Measurements from ENCODE around the gene CACNA2D2.

Gene CACNA2D2

GRCh38 chr3:50493623-50494022 is 9.8 kb downstream of the CACNA2D2 start:
- DNase-seq, result no peak

- no peak for DNase-seq
Measured at GRCh38 chr3:50493086-50493485, 10.3 kb downstream of the CACNA2D2 start.

DNA sequence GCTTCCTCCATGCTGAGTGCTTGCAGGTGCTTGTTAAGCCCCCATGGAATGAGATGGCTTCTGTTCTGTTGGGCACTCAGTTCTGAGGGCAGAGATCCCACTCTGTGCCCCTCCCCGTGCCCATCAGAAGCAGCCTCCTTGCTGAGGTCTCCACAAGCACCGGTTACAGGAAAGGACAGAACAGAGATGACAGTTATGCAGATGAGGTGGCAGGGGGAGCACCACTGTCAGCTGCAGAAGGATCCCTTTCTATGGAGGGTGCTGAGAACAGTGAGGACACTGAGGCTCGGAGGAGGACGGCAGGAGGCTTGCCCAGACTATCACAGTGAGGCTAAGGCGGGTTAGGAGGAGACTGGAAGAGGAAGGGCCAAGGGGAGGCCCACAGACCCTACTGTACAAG is 12.4 kb downstream of the CACNA2D2 start:
- no peak for DNase-seq

GRCh38 chr3:50490424-50490823 is 13.0 kb downstream of the CACNA2D2 start:
- no peak for DNase-seq

DNA sequence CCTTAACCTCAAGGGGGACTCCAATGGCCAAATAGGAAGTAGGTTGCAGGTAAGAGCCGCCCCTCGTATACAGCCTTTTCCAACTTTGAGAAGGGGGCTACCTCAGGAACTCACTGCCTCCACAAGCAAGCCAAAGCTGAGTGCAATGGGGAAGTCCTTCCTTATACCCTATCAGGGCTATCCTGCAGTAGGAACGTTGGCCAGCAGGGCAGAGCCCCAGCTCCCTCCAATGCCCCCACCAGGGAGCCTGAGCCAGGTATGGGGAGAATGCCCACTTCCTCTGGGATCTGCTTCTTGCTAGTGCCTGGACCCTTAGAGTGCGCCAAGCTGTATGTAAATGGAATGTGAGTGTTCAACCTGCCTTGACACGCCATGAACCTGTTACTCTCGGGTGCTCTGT is 16.3 kb downstream of the CACNA2D2 start:
- DNase-seq, result no peak

- no peak for DNase-seq
Measured at GRCh38 chr3:50486219-50486888, 17.1 kb downstream of the CACNA2D2 start.

DNA sequence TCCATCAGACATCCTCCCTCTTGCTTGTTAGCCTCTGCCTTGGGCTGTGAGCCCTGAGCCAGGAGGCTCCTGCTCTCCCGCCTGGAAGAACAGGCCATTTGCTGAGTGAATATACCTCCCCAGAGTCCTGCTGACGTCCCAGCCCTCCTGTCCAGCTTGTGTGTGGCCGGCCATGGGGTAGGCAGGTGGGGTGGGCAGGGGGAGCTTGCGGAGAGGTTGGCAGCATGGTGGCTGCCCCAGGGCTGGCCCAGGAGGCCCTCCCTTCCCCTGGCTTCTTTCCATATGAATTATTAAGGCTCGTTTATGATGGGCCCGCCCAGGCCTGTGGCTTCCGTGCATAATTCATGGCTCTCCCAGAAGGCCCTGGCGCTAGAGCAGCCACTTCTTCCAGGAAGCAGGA is 18.7 kb downstream of the CACNA2D2 start:
- DNase-seq, result no peak

DNA sequence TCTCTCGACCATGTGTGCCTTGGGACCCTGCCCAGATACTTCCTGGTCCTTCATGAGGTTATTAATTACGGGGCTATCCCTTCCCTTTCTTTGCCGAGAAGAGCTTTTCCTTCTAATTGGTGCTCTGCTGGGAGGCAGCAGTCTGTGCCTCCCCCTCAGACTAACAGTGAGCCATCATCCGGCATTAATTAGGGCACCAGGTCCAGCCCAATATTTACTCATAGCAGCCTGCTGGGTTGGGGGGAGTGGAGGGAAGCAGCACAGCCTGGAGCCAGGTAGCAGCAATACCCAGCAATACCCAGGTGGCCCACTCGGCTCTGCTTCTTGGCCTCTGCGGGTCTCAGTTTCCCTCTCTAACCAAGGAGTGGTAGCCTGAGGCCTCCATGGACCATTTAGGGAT is 20.1 kb downstream of the CACNA2D2 start:
- DNase-seq, result no peak

GRCh38 chr3:50481992-50482391 is 21.4 kb downstream of the CACNA2D2 start:
- DNase-seq, result no peak

DNA sequence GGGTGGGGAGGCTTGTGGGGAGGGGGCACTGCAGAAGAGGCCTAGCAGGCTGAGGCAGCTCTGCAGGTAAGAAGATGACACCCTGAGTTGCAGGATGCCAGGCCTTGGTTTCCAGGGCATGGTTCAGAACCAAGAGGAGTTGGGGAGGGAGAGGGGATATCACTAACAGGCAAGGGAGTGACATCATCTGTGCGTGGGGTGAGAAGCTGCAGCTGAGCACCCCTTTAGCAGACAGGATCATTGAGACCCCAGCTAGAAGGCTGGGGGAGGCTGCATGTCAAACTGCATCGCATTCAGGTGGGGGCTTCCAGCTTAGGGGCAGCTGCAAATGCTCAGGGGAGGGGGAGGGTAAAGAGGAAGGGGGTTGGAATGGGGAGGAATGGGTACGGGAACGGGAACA is 23.0 kb downstream of the CACNA2D2 start:
- no peak for DNase-seq

DNA sequence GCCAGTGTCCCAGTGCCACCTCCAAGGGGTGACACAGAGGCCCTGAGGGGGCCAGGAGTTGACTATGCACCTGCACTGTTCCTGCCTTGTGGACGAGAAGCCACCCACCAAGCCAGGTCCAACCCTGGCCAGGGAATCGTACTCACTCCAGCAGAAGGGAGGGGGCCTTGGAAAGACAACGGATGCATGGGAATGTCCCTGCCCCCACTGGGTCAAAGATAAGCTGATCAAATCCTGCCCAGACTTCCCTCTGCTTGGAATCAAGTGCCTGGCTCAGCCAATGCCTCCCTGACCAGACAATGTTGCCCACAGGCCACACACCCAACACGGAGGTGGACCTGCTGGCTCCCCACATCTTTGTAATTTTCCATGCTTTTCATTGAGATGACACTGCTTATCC is 23.9 kb downstream of the CACNA2D2 start:
- DNase-seq, result no peak

DNA sequence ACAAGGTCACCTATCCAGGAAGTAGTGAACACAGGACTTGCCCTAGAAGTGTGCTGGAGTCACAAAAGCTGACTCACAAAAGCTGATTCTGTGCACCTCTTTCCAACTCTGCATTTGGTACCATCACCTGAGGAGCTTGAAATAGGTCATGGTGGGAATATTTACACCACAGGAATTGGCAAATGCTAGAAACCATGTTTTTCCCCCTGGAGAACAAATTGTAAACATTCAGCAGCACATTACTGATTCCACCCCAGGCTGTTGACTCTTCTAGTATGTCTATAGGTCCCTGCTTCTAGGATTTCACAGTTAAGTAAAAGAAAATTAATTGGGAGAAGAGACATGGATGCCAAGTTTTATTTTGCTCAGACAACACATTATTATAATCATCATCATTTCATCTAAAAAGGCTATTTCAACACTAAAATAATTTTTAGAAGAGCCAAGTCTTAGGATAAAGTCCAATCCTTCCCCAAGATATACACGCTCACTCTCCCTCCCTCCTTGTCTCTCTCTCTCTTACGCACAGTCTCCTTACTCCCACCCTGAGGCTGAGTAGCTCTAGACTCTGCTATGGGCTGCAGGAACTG is 24.7 kb downstream of the CACNA2D2 start:
- no peak for DNase-seq

DNA sequence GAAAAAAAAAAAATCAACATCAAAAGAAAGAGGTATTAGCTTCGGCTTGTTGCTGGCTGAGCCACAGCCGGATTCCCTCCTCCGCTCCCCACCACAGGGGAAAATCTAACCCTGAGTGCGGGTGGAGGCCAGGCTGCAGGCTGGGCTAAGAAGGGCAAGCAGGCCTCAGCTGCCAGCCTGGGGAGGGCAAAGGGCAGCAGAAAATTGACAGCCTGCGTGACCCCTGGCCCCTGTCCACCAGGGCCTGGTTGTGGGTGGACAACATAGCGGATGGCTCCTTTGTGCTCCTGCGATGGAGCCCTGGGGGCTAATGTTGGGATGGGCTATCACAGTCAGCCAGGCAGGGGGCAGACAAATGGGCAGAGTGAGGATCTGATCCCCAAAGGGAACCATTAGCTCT is 25.4 kb downstream of the CACNA2D2 start:
- DNase-seq, result no peak

GRCh38 chr3:50475348-50475747 is 28.1 kb downstream of the CACNA2D2 start:
- DNase-seq, result no peak

GRCh38 chr3:50474717-50475116 is 28.7 kb downstream of the CACNA2D2 start:
- DNase-seq, result no peak

DNA sequence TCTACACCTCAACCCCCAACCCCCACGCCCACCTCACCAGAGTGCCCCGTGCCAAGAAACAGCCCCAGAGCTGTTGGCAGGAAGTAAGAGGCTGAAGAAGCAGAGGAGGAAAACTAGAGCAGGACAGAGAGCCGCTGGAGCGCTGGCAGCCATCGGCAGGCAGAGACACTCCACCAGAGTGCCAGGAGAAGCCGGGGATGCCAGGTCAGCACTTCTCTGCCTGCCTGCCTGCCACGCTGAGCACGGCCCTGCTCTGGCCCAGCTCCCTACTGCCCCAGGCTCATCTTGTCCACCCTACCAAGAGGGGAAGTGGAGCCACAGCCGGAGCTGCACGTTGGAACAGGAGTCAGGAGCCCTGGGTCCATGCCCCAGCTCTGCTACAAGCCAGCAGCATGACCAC is 29.7 kb downstream of the CACNA2D2 start:
- DNase-seq, result no peak

GRCh38 chr3:50472958-50473357 is 30.5 kb downstream of the CACNA2D2 start:
- no peak for DNase-seq

DNA sequence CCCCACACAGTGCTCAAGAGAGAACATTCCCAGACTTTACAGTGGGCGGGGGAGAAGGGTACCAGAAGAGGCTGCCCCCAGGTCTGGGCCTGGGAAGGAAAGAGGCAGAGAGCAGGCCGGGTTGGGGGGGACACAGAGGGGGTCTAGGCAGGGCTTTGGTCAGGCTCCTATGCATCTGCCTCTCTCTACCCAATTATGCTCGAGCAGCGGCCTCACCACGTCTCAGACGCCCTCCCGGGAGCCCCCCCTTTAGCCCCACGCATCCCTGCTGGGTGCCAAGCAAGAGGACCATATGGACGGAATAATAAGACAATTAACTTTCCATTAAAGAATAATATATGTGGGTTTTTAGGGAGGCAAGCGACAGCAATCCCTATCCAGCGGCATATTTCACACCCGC is 32.8 kb downstream of the CACNA2D2 start:
- no peak for DNase-seq

GRCh38 chr3:50467919-50468318 is 35.5 kb downstream of the CACNA2D2 start:
- DNase-seq, result no peak

- DNase-seq, result no peak
Measured at GRCh38 chr3:50466177-50466576, 37.3 kb downstream of the CACNA2D2 start.

GRCh38 chr3:50464569-50464968 is 38.9 kb downstream of the CACNA2D2 start:
- no peak for DNase-seq

DNA sequence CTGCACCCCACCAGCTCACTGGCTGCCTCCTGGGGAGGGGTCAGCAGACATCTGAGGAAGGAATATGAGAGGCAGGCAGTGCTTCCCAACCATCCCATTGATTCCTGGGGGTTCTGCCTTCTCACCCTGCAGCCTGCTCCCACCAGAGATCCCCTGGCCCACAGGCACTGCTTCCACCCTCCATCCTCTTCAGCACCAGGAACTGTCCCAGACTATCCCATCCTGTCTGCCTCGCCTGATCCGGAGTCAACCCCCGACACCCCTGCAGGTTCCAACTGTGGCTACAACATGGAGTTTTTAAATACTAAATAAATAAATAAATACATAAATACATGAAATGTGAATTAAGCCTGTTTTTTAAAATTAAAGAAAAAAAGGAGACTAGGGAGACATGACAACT is 43.6 kb downstream of the CACNA2D2 start:
- no peak for DNase-seq

GRCh38 chr3:50457988-50458387 is 45.4 kb downstream of the CACNA2D2 start:
- no peak for DNase-seq

DNA sequence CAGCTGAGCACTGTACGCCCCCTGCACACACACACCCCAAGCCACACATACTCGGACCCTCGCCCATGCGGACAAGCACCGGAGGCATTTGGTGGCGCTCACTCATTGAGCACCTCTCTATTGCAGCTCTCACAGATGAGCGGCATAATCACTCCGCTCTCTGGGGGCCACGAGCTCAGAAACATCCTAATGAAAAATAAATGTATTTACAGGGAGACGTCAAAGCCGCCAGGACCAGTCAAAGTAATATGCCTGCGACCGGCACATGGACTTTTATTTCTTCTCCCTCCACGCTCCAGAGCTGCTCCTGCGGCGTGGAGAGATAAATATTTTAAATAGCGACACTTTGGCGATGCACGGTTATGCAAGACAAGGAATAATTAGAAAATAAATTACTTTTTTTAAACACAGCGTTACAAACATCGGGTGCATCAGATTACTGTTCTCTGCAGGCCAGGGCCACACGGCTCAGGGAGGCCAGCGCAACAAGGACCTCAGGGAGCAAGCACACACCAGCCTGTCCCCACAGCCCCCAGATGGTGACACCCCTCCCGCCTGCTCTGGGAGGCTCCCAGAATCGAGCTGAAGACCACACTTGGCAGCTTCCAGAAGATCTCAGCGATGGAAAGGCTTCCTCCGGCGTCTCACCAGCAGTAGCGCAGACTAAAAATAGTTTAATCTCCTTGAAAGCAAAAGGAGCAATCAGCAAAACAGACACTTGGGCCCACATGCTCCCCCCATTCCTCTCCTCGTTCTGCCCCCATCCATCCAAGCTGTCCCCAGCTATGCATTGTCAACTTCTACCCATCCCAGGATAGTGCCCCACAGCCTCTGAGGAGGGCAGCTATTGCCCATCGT is 48.0 kb downstream of the CACNA2D2 start:
- no peak for DNase-seq

Measured in NCI-H748 treated with DMSO at 0.1 percent for 48 hours (cell line).